Motor neuron (in vitro differentiated cells): ENCODE results near the gene PCDHGB3. TPM values are rescaled to one million over a fixed set of nuclear protein-coding genes. Genes with fewer than 3 reads are reported as not detected.
"Not testable (repeated sequence)": the region's sequence is repeated elsewhere in the genome, so short reads cannot be mapped to it uniquely, and the experiment has no call there.

Experiments
- ATAC-seq, 8 experiments: fragments of 200-7000 bp; cut with Tn5 transposase; replicated peaks in 6 of 8; 2 replicates each; pipeline ENCODE4 v1.8.0; 2021; ENCODE audit warnings: mild to moderate bottlenecking in 8 of 8, moderate library complexity in 8 of 8
- H3K27ac ChIP-seq, 2 donors: fragments of 250-450 bp; sonication (Bioruptor Pico); 2 replicates each; pipeline ENCODE4 v1.9.0; 2021; ENCODE audit warnings: antibody characterized with exemption in 2 of 2, mild to moderate bottlenecking in 2 of 2, moderate library complexity in 1 of 2
- H3K4me1 ChIP-seq, 2 donors: fragments of 250-450 bp; sonication (Bioruptor Pico); replicated peaks in 1 of 2; 2 replicates each; pipeline ENCODE4 v1.6.1; 2021; ENCODE audit warnings: antibody characterized with exemption in 2 of 2, mild to moderate bottlenecking in 2 of 2, moderate library complexity in 1 of 2
- H3K4me3 ChIP-seq, 5 donors: fragments of 250-450 bp; sonication (Bioruptor Pico); 2 replicates each; pipeline ENCODE4 v1.9.0; 2021; ENCODE audit warnings: antibody characterized with exemption in 5 of 5, mild to moderate bottlenecking in 5 of 5, moderate library complexity in 4 of 5
- WGBS, 10 experiments: fragments of 450-650 bp; shearing (Covaris generic); methylation state at CpG; one replicate each; pipeline ENCODE4 v1.0.0; 2022; 5-methylcytosine and 5-hydroxymethylcytosine counted together
- in situ Hi-C, 9 experiments: fragments of 400-800 bp; cut with MboI; loops; one replicate each; pipeline ENCODE4 v1.15.0; 2021; ENCODE audit warnings: low sequenced_read_pairs in 9 of 9, low pct_unique_long_range_greater_than_20kb in 2 of 9; ENCODE audit not compliant: unreplicated experiment in 9 of 9
- total RNA-seq, 8 experiments: library from RNA; unstranded; fragments of 300-600 nt; gene quantifications; 2 replicates each; pipeline versions ENCODE4 v1.2.3 to v1.2.4, GENCODE V29; 2022

The PCDHGB3 gene
- 1 to 10 TPM in 3 of 8 experiments, under 1 TPM in 5; 0.22 to 6.5 (median 0.59) TPM for total RNA-seq

- in situ Hi-C loops: no loop called here
- H3K4me3 ChIP-seq: no peak within 1 kb of the TSS
- no peak within 1 kb of the TSS for H3K27ac ChIP-seq
- WGBS, 10 experiments: 3 to 90% (median 85%) methylated on average over 7 to 22 of the region's 32 CpGs
- no peaks in the 10 kb centered on the region for H3K4me1 ChIP-seq
- peak in 3 of 8 experiments; percentile 48 to 99 (median 83) for ATAC-seq
Observed at GRCh38 chr5:141369994-141370848, at the start of gene PCDHGB3. PCDHGB3 (plus strand) TSS chr5:141370242; CDS start chr5:141370395, 153 bp downstream.

- Histone ChIP-seq H3K4me3 (no peak overlapping the region), H3K4me1 (no peaks in the 10 kb centered on the region), H3K27ac (no peak overlapping the region)
- ATAC-seq: no peak
- WGBS, 10 experiments: 50 to 96% (median 83%) methylated on average over 1 to 3 of the region's 3 CpGs
- in situ Hi-C loops: no loop called here
Observed at GRCh38 chr5:141322261-141322660, 47.8 kb upstream of the PCDHGB3 start.

- ATAC-seq: peak in 5 of 8 experiments; percentile 62 to 94 (median 72)
- 6 to 89% (median 47%) methylated on average over 8 to 23 of the region's 27 CpGs for WGBS, 10 experiments
- in situ Hi-C loops: no loop called here
- H3K27ac ChIP-seq: no peak overlapping the region
- no peaks in the 10 kb centered on the region for H3K4me1 ChIP-seq
- H3K4me3 ChIP-seq: peak overlapping the region in 1 of 5 donors; percentile 32
Observed at GRCh38 chr5:141326088-141326854, 43.8 kb upstream of the PCDHGB3 start.

- 59 to 89% (median 80%) methylated on average over 1 to 7 of the region's 8 CpGs; no CpG with 5 or more reads in 7 of the 10 experiments for WGBS, 10 experiments
- Histone ChIP-seq H3K27ac (no peak overlapping the region), H3K4me3 (no peak overlapping the region), H3K4me1 (no peaks in the 10 kb centered on the region)
- in situ Hi-C loops: no loop called here
- no peak for ATAC-seq
Observed at GRCh38 chr5:141328231-141328630, 41.8 kb upstream of the PCDHGB3 start.

- in situ Hi-C loops: no loop called here
- H3K27ac ChIP-seq: no peak within 1 kb of the TSS
- H3K4me3 ChIP-seq: no peak within 1 kb of the TSS
- WGBS, 10 experiments: 0 to 86% (median 52%) methylated on average over 1 to 20 of the region's 21 CpGs
- peak in 3 of 8 experiments; percentile 87 to 93 (median 88) for ATAC-seq
- no peaks in the 10 kb centered on the region for H3K4me1 ChIP-seq
Observed at GRCh38 chr5:141330299-141331080, 39.6 kb upstream of the PCDHGB3 start, which contains the start of gene PCDHGA1. PCDHGA1 (plus strand) TSS chr5:141330514.

GRCh38 chr5:141332571-141332970, 37.5 kb upstream of the PCDHGB3 start:
- WGBS, 10 experiments: 90% methylated on average over 2 of the region's 39 CpGs; no CpG with 5 or more reads in 9 of the 10 experiments
- H3K4me1 ChIP-seq, in situ Hi-C loops, H3K4me3 ChIP-seq, H3K27ac ChIP-seq, ATAC-seq: not testable (repeated sequence)

- ATAC-seq: peak in 1 of 8 experiments; percentile 52
- Histone ChIP-seq H3K4me1 (no peaks in the 10 kb centered on the region), H3K27ac (no peak within 1 kb of the TSS), H3K4me3 (no peak within 1 kb of the TSS)
- in situ Hi-C loops: no loop called here
- 18 to 91% (median 70%) methylated on average over 2 to 26 of the region's 27 CpGs; no CpG with 5 or more reads in 1 of the 10 experiments for WGBS, 10 experiments
Observed at GRCh38 chr5:141338538-141339306, 31.3 kb upstream of the PCDHGB3 start, which contains the start of gene PCDHGA2. PCDHGA2 (plus strand) TSS chr5:141338760.

GRCh38 chr5:141340781-141341354, 29.2 kb upstream of the PCDHGB3 start:
- in situ Hi-C loops, H3K4me3 ChIP-seq, H3K4me1 ChIP-seq, H3K27ac ChIP-seq, ATAC-seq: not testable (repeated sequence)
- WGBS, 10 experiments: 19 to 100% (median 90%) methylated on average over 1 to 5 of the region's 45 CpGs; no CpG with 5 or more reads in 5 of the 10 experiments

- Histone ChIP-seq H3K27ac (no peak overlapping the region), H3K4me1 (no peaks in the 10 kb centered on the region), H3K4me3 (no peak overlapping the region)
- ATAC-seq: no peak
- WGBS, 10 experiments: 0 to 50% (median 29%) methylated on average over 1 of the region's 1 CpG; no CpG with 5 or more reads in 3 of the 10 experiments
- in situ Hi-C loops: no loop called here
Observed at GRCh38 chr5:141342773-141343172, 27.3 kb upstream of the PCDHGB3 start.

- in situ Hi-C loops: no loop called here
- ATAC-seq: peak in 3 of 8 experiments; percentile 12 to 69 (median 50)
- no peak within 1 kb of the TSS for H3K4me3 ChIP-seq
Observed at GRCh38 chr5:141343242-141343952, 26.6 kb upstream of the PCDHGB3 start, which contains the start of gene PCDHGA3. PCDHGA3 (plus strand) TSS chr5:141343829; CDS start chr5:141344034, 205 bp downstream.

GRCh38 chr5:141343953-141344463, 26.0 kb upstream of the PCDHGB3 start:
- Histone ChIP-seq H3K27ac (no peak overlapping the region), H3K4me3 (no peak overlapping the region), H3K4me1 (no peaks in the 10 kb centered on the region)
- in situ Hi-C loops: no loop called here
- WGBS, 10 experiments: 7 to 92% (median 80%) methylated on average over 1 to 30 of the region's 31 CpGs; no CpG with 5 or more reads in 1 of the 10 experiments
- ATAC-seq: peak in 2 of 8 experiments; percentile 43 to 60

More at GRCh38 chr5:141343242-141343952, 26.6 kb upstream of the PCDHGB3 start, which contains the start of gene PCDHGA3:
- Histone ChIP-seq H3K4me1 (no peaks in the 10 kb centered on the region), H3K27ac (no peak within 1 kb of the TSS)
- WGBS, 10 experiments: 14 to 100% (median 71%) methylated on average over 1 to 8 of the region's 9 CpGs
